GM12878 (cell line): Measurements from ENCODE around the gene SCAMP4. TPM values are rescaled to one million over a fixed set of nuclear protein-coding genes. Genes with fewer than 3 reads are reported as not detected.

ENCODE experiments used
- ATAC-seq: fragments of 200-7000 bp; cut with Tn5 transposase; 3 replicates; pipeline ENCODE4 v1.9.1; 2020; ENCODE audit warnings: mild to moderate bottlenecking, moderate library complexity
- BruUV-seq: library from RNA; stranded (reverse); fragments of 400-500 nt; replicated peaks from 2 replicates; lab custom pipeline; 2021; lab: Mats Ljungman, UMichigan
- CTCF ChIA-PET: fragments of 300-600 bp; sonication (Branson Sonifier 250); formaldehyde crosslinking; extraction: SDS; loops from one replicate; lab custom pipeline; 2021; ENCODE audit warnings: inconsistent platforms; lab: Yijun Ruan, JAX
- POLR2A ChIA-PET: fragments of 350-600 bp; formaldehyde crosslinking; extraction: SDS; loops from one replicate; lab custom pipeline; 2021; ENCODE audit warnings: inconsistent platforms; lab: Charles Lee
- RAD21 ChIA-PET: fragments of 300-600 bp; sonication (Branson Sonifier 250); formaldehyde crosslinking; loops from one replicate; lab custom pipeline; 2023; ENCODE audit warnings: antibody characterized with exemption; ENCODE audit not compliant: unreplicated experiment; lab: Charles Lee
- SMC1A ChIA-PET: fragments of 300-600 bp; sonication (Branson Sonifier 250); formaldehyde crosslinking; loops from one replicate; lab custom pipeline; 2023; ENCODE audit not compliant: unreplicated experiment, uncharacterized antibody; lab: Charles Lee
- DNase-seq: peaks from one replicate; pipeline ENCODE4 v3.0.0-alpha.2; 2011; ENCODE audit warnings: low read depth, low spot score
- FAIRE-seq: peaks from 3 replicates; lab custom pipeline; 2011; peaks lifted over from hg19 to GRCh38; lab: Jason Lieb, UNC
- H2AFZ ChIP-seq: 2 replicates; pipeline ENCODE4 v1.6.0; 2011; ENCODE audit warnings: low read depth, low read length, control low read depth; ENCODE audit not compliant: control insufficient read depth
- H3K27ac ChIP-seq: 2 replicates; pipeline ENCODE4 v1.5.1; 2011; ENCODE audit warnings: control low read depth; ENCODE audit not compliant: control insufficient read depth, insufficient read depth
- H3K27me3 ChIP-seq, 2 experiments: replicated peaks in 1 of 2; 2 replicates each; pipeline versions ENCODE4 v1.6.0 to v1.6.1; 2011; ENCODE audit warnings: low read length in 1 of 2; ENCODE audit not compliant: control insufficient read depth in 2 of 2, insufficient read depth in 2 of 2
- H3K36me3 ChIP-seq, 2 experiments: 2 replicates each; pipeline ENCODE4 v1.5.1; 2011; ENCODE audit warnings: low read length in 1 of 2; ENCODE audit not compliant: control insufficient read depth in 2 of 2, insufficient read depth in 2 of 2
- H3K4me1 ChIP-seq: 2 replicates; pipeline ENCODE4 v1.6.1; 2011; ENCODE audit warnings: mild to moderate bottlenecking, low read length, moderate library complexity, mixed read lengths; ENCODE audit not compliant: control insufficient read depth, insufficient read depth
- H3K4me2 ChIP-seq: 2 replicates; pipeline ENCODE4 v1.6.0; 2011; ENCODE audit warnings: control low read depth; ENCODE audit not compliant: control insufficient read depth, insufficient read depth
- H3K4me3 ChIP-seq: fragments of 200-600 bp; sonication (generic); 2 replicates; pipeline ENCODE4 v1.5.1; 2016
- H3K79me2 ChIP-seq: 2 replicates; pipeline ENCODE4 v1.6.0; 2011; ENCODE audit warnings: low read length; ENCODE audit not compliant: control insufficient read depth, insufficient read depth
- H3K9ac ChIP-seq: 2 replicates; pipeline ENCODE4 v1.8.0; 2011; ENCODE audit warnings: low read length, control low read depth, mixed read lengths; ENCODE audit not compliant: control insufficient read depth, insufficient read depth
- H3K9me3 ChIP-seq: replicated peaks from 3 replicates; pipeline ENCODE4 v1.5.1; 2011; ENCODE audit warnings: mild to moderate bottlenecking, low read length; ENCODE audit not compliant: control insufficient read depth, insufficient read depth
- H4K20me1 ChIP-seq: 2 replicates; pipeline ENCODE4 v1.6.0; 2011; ENCODE audit not compliant: control insufficient read depth, insufficient read depth
- ATF3 ChIP-seq: IDR thresholded peaks from 2 replicates; pipeline ENCODE4 v1.6.1; 2011; ENCODE audit warnings: low read depth, mild to moderate bottlenecking, low read length, moderate library complexity, borderline replicate concordance; ENCODE audit errors: extremely low read depth
- CREB1 ChIP-seq: IDR thresholded peaks from 2 replicates; pipeline ENCODE4 v1.6.1; 2012; ENCODE audit warnings: low read depth, mild to moderate bottlenecking, inconsistent platforms
- DPF2 ChIP-seq: fragments of 450-650 bp; IDR thresholded peaks from 2 replicates; pipeline ENCODE4 v1.6.1; 2017; ENCODE audit warnings: mild to moderate bottlenecking
- FOXK2 ChIP-seq: fragments of 450-650 bp; IDR thresholded peaks from 2 replicates; pipeline ENCODE4 v1.6.1; 2017; ENCODE audit warnings: mild to moderate bottlenecking, moderate library complexity
- JUND ChIP-seq: IDR thresholded peaks from 2 replicates; pipeline ENCODE4 v1.6.1; 2012; ENCODE audit warnings: low read depth, mild to moderate bottlenecking, low read length, improper control_type of control experiment, moderate library complexity
- MLLT1 ChIP-seq: fragments of 450-650 bp; IDR thresholded peaks from 2 replicates; pipeline ENCODE4 v1.6.1; 2016; ENCODE audit warnings: mild to moderate bottlenecking
- NBN ChIP-seq: fragments of 450-650 bp; IDR thresholded peaks from 2 replicates; pipeline ENCODE4 v1.6.1; 2016
- NFIC ChIP-seq: IDR thresholded peaks from 2 replicates; pipeline ENCODE4 v1.6.1; 2012; ENCODE audit warnings: low read depth, mild to moderate bottlenecking, inconsistent platforms, low read length, moderate library complexity
- NFXL1 ChIP-seq: fragments of 450-650 bp; IDR thresholded peaks from 2 replicates; pipeline ENCODE4 v1.6.1; 2017; ENCODE audit warnings: antibody characterized with exemption, mild to moderate bottlenecking, borderline replicate concordance
- SIN3A ChIP-seq: IDR thresholded peaks from 2 replicates; pipeline ENCODE4 v1.6.1; 2012; ENCODE audit warnings: low read depth, low read length, improper control_type of control experiment
- SUZ12 ChIP-seq: fragments of 200-600 bp; sonication (generic); IDR thresholded peaks from one replicate; pipeline ENCODE4 v1.6.1; 2018; ENCODE audit warnings: antibody characterized with exemption, mild to moderate bottlenecking; ENCODE audit not compliant: unreplicated experiment
- TAF1 ChIP-seq: IDR thresholded peaks from 2 replicates; pipeline ENCODE4 v1.6.1; 2011; ENCODE audit warnings: mild to moderate bottlenecking, low read depth, low read length, borderline replicate concordance
- ZNF274 ChIP-seq: IDR thresholded peaks from one replicate; pipeline ENCODE4 v1.8.0; 2011; ENCODE audit not compliant: insufficient read length, insufficient read depth
- WGBS: methylation state at CpG from one replicate; pipeline ENCODE4 v1.1.6; 2016; ENCODE audit warnings: low lambda C conversion rate; ENCODE audit not compliant: insufficient replicate concordance, insufficient coverage; ENCODE audit errors: missing lambda C conversion rate; 5-methylcytosine and 5-hydroxymethylcytosine counted together
- in situ Hi-C: fragments of 300-500 bp; cut with MboI; formaldehyde crosslinking; loops from 9 replicates; pipeline ENCODE4 v1.14.3; 2018; ENCODE audit warnings: mixed read lengths
- intact Hi-C: fragments of 100-400 bp; cut with micrococcal nuclease; formaldehyde crosslinking; loops from one replicate; pipeline ENCODE4 v1.14.2; 2022; ENCODE audit not compliant: unreplicated experiment
- polyA plus RNA-seq, 11 experiments: library from polyadenylated mRNA; depleted of rRNA in 4 of 11; unstranded in 6 of 11; stranded (reverse) in 5 of 11; fragments of >200 nt; fragmentation: Nextera tagmentation in 4 of 11; fragmentation: Illumina TruSeq in 1 of 11; extraction: Ambion mirVana in 4 of 11; extraction: Trizol in 1 of 11; gene quantifications; 1 replicate in 1 of 11; 2 replicates in 10 of 11; pipeline versions ENCODE4 v1.2.1 to v1.2.3, GENCODE V29; 2011 to 2016; ENCODE audit warnings: inconsistent platforms in 2 of 11, missing spikeins in 2 of 11, low read depth in 1 of 11
- total RNA-seq, 4 experiments: library from RNA; depleted of rRNA in 3 of 4; stranded (reverse); fragments of >200 nt in 3 of 4; fragmentation: Illumina TruSeq in 1 of 4; extraction: Trizol in 1 of 4; gene quantifications; 2 replicates each; pipeline versions ENCODE4 v1.2.1 to v1.2.3, GENCODE V29; 2013 to 2021

Gene SCAMP4
- total and polyA plus RNA-seq, 10 of the 15 experiments (the other 5 are each of a cell fraction or from before 2014, with no cell fraction given), result 0.63 to 34.7 (median 12.8) TPM

- ChIA-PET RAD21 (no interaction called here), POLR2A (no interaction called here), SMC1A (no interaction called here), CTCF (no interaction called here)
- intact Hi-C loops, result no loop called here
- Histone ChIP-seq H2AFZ (no peak overlapping the region), H3K9ac (no peak overlapping the region), H3K9me3 (no peaks in the 10 kb centered on the region), H3K4me3 (no peak overlapping the region), H3K79me2 (peaks cover 39% of the 10 kb centered on the region), H4K20me1 (no peaks in the 10 kb centered on the region), H3K27me3 (no peaks in the 10 kb centered on the region), H3K4me1 (no peaks in the 10 kb centered on the region), H3K4me2 (no peak overlapping the region), H3K27ac (no peak overlapping the region), H3K36me3 (peaks cover 3 to 9% of the 10 kb centered on the region in 2 experiments; a peak in 3 of 4 replicates)
- DNase-seq (no peak), ATAC-seq (no peak), FAIRE-seq (no peak)
- 89% methylated on average over 15 of the region's 15 CpGs for WGBS
- in situ Hi-C loops, result loop anchor here (25.0 kb wide), 1 partner anchor 1491 kb away; the partner anchor contains the start of gene NFIC
- no TSS peak for BruUV-seq
- TF ChIP-seq JUND (no peak), CREB1 (no peak), SIN3A (no peak), NFIC (no peak), DPF2 (no peak), TAF1 (no peak)
Observed at GRCh38 chr19:1871140-1871597, 34.0 kb upstream of the SCAMP4 start.

- H3K27me3 ChIP-seq, result no peaks in the 10 kb centered on the region
- FAIRE-seq (no peak), DNase-seq (no peak), ATAC-seq (no peak)
- no peak overlapping the region for H2AFZ ChIP-seq
- H3K4me1 ChIP-seq, result peaks cover 3% of the 10 kb centered on the region; the same call in 1 of the 2 replicates
- ChIA-PET SMC1A (no interaction called here), POLR2A (no interaction called here), CTCF (no interaction called here), RAD21 (no interaction called here)
- H3K9me3 ChIP-seq, result no peaks in the 10 kb centered on the region
- intact Hi-C loops (no loop called here), in situ Hi-C loops (loop anchor here (25.0 kb wide), 1 partner anchor 1491 kb away; the partner anchor contains the start of gene NFIC)
- peaks cover 3 to 9% of the 10 kb centered on the region in 2 experiments; a peak in 3 of 4 replicates for H3K36me3 ChIP-seq
- H4K20me1 ChIP-seq, result no peaks in the 10 kb centered on the region
- H3K79me2 ChIP-seq, result peaks cover 39% of the 10 kb centered on the region
- BruUV-seq, result no TSS peak
- no peak overlapping the region for H3K27ac ChIP-seq
- 98% methylated on average over 10 of the region's 13 CpGs for WGBS
- H3K9ac ChIP-seq, result no peak overlapping the region
- no peak overlapping the region for H3K4me2 ChIP-seq
- no peak overlapping the region for H3K4me3 ChIP-seq
- TF ChIP-seq TAF1, result no peak
- TF ChIP-seq ATF3, result no peak
- no peak for TF ChIP-seq SUZ12
- no peak for TF ChIP-seq ZNF274
- no peak for TF ChIP-seq NFXL1
- TF ChIP-seq MLLT1, result no peak
- TF ChIP-seq FOXK2, result no peak
- TF ChIP-seq NBN, result no peak
Observed at GRCh38 chr19:1871630-1872029, 33.6 kb upstream of the SCAMP4 start.
